IMR-90 (cell line): ENCODE data around the gene PRDM1. TPM values are rescaled to one million over a fixed set of nuclear protein-coding genes. Genes with fewer than 3 reads are reported as not detected.

Experiments used
- ATAC-seq: fragments of 200-7000 bp; cut with Tn5 transposase; 2 replicates; pipeline ENCODE4 v1.9.1; 2020; ENCODE audit warnings: low read depth, mild to moderate bottlenecking, moderate library complexity
- BruUV-seq: library from RNA; stranded (reverse); fragments of 400-500 nt; replicated peaks from 2 replicates; lab custom pipeline; 2021; lab: Mats Ljungman, UMichigan
- CTCF ChIA-PET: fragments of 300-600 bp; formaldehyde crosslinking; extraction: SDS; loops from one replicate; lab custom pipeline; 2021; ENCODE audit warnings: antibody characterized with exemption; lab: Yijun Ruan, JAX
- POLR2A ChIA-PET: fragments of 300-600 bp; sonication (Branson Sonifier 250); formaldehyde crosslinking; loops from one replicate; lab custom pipeline; 2022; ENCODE audit warnings: antibody characterized with exemption; ENCODE audit not compliant: unreplicated experiment; lab: Charles Lee
- DNase-seq: peaks from one replicate; pipeline ENCODE4 v3.0.0; 2013
- H2AFZ ChIP-seq: replicated peaks from 2 replicates; pipeline ENCODE3; 2013; ENCODE audit warnings: low read length, mild to moderate bottlenecking; ENCODE audit not compliant: poor library complexity
- H2AK5ac ChIP-seq: 2 replicates; pipeline ENCODE4 v1.6.1; 2013; ENCODE audit warnings: low read depth, low read length, inconsistent platforms
- H2AK9ac ChIP-seq: replicated peaks from 2 replicates; pipeline ENCODE3; 2013; ENCODE audit warnings: mild to moderate bottlenecking, low read depth, low read length, moderate library complexity; ENCODE audit not compliant: poor library complexity
- H2BK120ac ChIP-seq: 2 replicates; pipeline ENCODE4 v1.6.1; 2013; ENCODE audit warnings: low read depth, low read length, inconsistent platforms
- H2BK15ac ChIP-seq: 3 replicates; pipeline ENCODE4 v1.6.1; 2013; ENCODE audit warnings: low read depth, low read length, inconsistent platforms
- H2BK20ac ChIP-seq: 2 replicates; pipeline ENCODE4 v1.6.1; 2013; ENCODE audit warnings: low read depth, mild to moderate bottlenecking, inconsistent platforms, low read length, moderate library complexity
- H2BK5ac ChIP-seq: 2 replicates; pipeline ENCODE4 v1.6.1; 2013; ENCODE audit warnings: mild to moderate bottlenecking, low read depth, low read length, inconsistent platforms; ENCODE audit not compliant: poor library complexity, severe bottlenecking
- H3K14ac ChIP-seq: replicated peaks from 2 replicates; pipeline ENCODE4 v1.6.1; 2013; ENCODE audit warnings: low read depth, low read length, inconsistent platforms
- H3K18ac ChIP-seq: 2 replicates; pipeline ENCODE4 v1.6.1; 2013; ENCODE audit warnings: low read depth, low read length, control low read depth
- H3K23ac ChIP-seq: 2 replicates; pipeline ENCODE4 v1.6.1; 2013; ENCODE audit warnings: low read depth, low read length, inconsistent platforms
- H3K27ac ChIP-seq: 2 replicates; pipeline ENCODE4 v1.5.1; 2013; ENCODE audit warnings: mild to moderate bottlenecking, control low read depth, low read length; ENCODE audit not compliant: insufficient read depth
- H3K27me3 ChIP-seq: 2 replicates; pipeline ENCODE4 v1.6.1; 2013; ENCODE audit warnings: low read length; ENCODE audit not compliant: control insufficient read depth, insufficient read depth
- H3K36me3 ChIP-seq: 2 replicates; pipeline ENCODE4 v1.6.1; 2013; ENCODE audit warnings: low read length, mixed read lengths; ENCODE audit not compliant: control insufficient read depth, insufficient read depth
- H3K4ac ChIP-seq: 2 replicates; pipeline ENCODE4 v1.6.1; 2013; ENCODE audit warnings: low read depth, low read length, inconsistent platforms
- H3K4me1 ChIP-seq: 2 replicates; pipeline ENCODE4 v1.6.1; 2013; ENCODE audit warnings: low read length, mixed read lengths; ENCODE audit not compliant: control insufficient read depth, insufficient read depth
- H3K4me2 ChIP-seq: 2 replicates; pipeline ENCODE4 v1.6.1; 2013; ENCODE audit warnings: low read depth, mild to moderate bottlenecking, control low read depth, low read length, moderate library complexity
- H3K4me3 ChIP-seq: 2 replicates; pipeline ENCODE4 v1.5.1; 2013; ENCODE audit warnings: low read depth, mild to moderate bottlenecking, control low read depth, low read length, moderate library complexity; ENCODE audit not compliant: insufficient read depth
- H3K56ac ChIP-seq: 2 replicates; pipeline ENCODE4 v1.6.1; 2013; ENCODE audit warnings: low read length, inconsistent platforms; ENCODE audit not compliant: insufficient read depth; ENCODE audit errors: extremely low read depth
- H3K79me1 ChIP-seq, 2 experiments: 2 replicates each; pipeline ENCODE4 v1.6.1; 2013; ENCODE audit warnings: low read length in 2 of 2, inconsistent platforms in 1 of 2, low read depth in 1 of 2
- H3K9ac ChIP-seq: 2 replicates; pipeline ENCODE4 v1.6.1; 2013; ENCODE audit warnings: low read depth, low read length, control low read depth
- H3K9me1 ChIP-seq: 2 replicates; pipeline ENCODE4 v1.6.1; 2013; ENCODE audit warnings: low read length, inconsistent platforms; ENCODE audit not compliant: insufficient read depth
- H3K9me3 ChIP-seq: 2 replicates; pipeline ENCODE4 v1.6.1; 2013; ENCODE audit warnings: low read length; ENCODE audit not compliant: control insufficient read depth, insufficient read depth
- H4K20me1 ChIP-seq: 2 replicates; pipeline ENCODE4 v1.6.1; 2013; ENCODE audit warnings: low read length, inconsistent platforms; ENCODE audit not compliant: insufficient read depth
- H4K5ac ChIP-seq: 2 replicates; pipeline ENCODE4 v1.6.1; 2013; ENCODE audit warnings: mild to moderate bottlenecking, low read depth, low read length, control low read depth
- H4K8ac ChIP-seq, 2 experiments: 2 replicates each; pipeline ENCODE4 v1.6.1; 2013; ENCODE audit warnings: low read depth in 2 of 2, low read length in 2 of 2, control low read depth in 1 of 2, inconsistent platforms in 1 of 2
- H4K91ac ChIP-seq: 2 replicates; pipeline ENCODE4 v1.6.1; 2013; ENCODE audit warnings: low read depth, low read length, inconsistent platforms; ENCODE audit not compliant: insufficient read depth
- BHLHE40 ChIP-seq: fragments of 150-350 bp; IDR thresholded peaks from 2 replicates; pipeline ENCODE4 v1.6.1; 2016; ENCODE audit warnings: mild to moderate bottlenecking, low read depth, low read length
- POLR2A ChIP-seq: IDR thresholded peaks from 2 replicates; pipeline ENCODE4 v1.6.1; 2012; ENCODE audit warnings: mild to moderate bottlenecking, low read depth, low read length
- WGBS, 2 experiments: methylation state at CpG; one replicate each; pipeline versions ENCODE4 v1.1.5 to v1.1.7; 2013; ENCODE audit warnings: missing lambda C conversion rate in 2 of 2; ENCODE audit not compliant: insufficient read length in 1 of 2; ENCODE audit errors: extremely low coverage in 2 of 2; 5-methylcytosine and 5-hydroxymethylcytosine counted together
- dilution Hi-C: fragments of 300-500 bp; cut with HindIII; formaldehyde crosslinking; loops from one replicate; pipeline ENCODE4 v1.14.3; 2018; ENCODE audit warnings: low sequenced_read_pairs; ENCODE audit not compliant: unreplicated experiment
- in situ Hi-C: fragments of 300-500 bp; cut with MboI; formaldehyde crosslinking; loops from 3 replicates; pipeline ENCODE4 v1.14.3; 2019; ENCODE audit warnings: low sequenced_read_pairs, inconsistent platforms, mixed read lengths
- intact Hi-C: fragments of 100-400 bp; cut with micrococcal nuclease; formaldehyde crosslinking; loops from 2 replicates; pipeline ENCODE4 v1.10.0; 2022
- polyA plus RNA-seq, 3 experiments: library from polyadenylated mRNA; depleted of rRNA; stranded (reverse); fragments of >200 nt; gene quantifications; 2 replicates each; pipeline ENCODE4 v1.2.3, GENCODE V29; 2012; ENCODE audit warnings: low replicate concordance in 1 of 3
- total RNA-seq: library from RNA; depleted of rRNA; stranded (reverse); fragments of >200 nt; gene quantifications from 2 replicates; pipeline ENCODE4 v1.2.3, GENCODE V29; 2012

The PRDM1 gene
- total and polyA plus RNA-seq, 2 of the 4 experiments (the other 2 are of a cell fraction), result 2.3 to 3.0 TPM

- Histone ChIP-seq H3K9ac (0 out of 2 replicates have a peak overlapping the region, but pooled peaks have one; percentile 33), H3K27ac (no peak overlapping the region), H3K36me3 (peaks cover 31% of the 10 kb centered on the region), H4K91ac (no peak overlapping the region), H2BK120ac (0 out of 2 replicates have a peak overlapping the region, but pooled peaks have one; percentile 21), H3K14ac (peak overlapping the region; percentile 5; the same call in 1 of the 2 replicates), H2AK9ac (no peak overlapping the region), H4K20me1 (no peaks in the 10 kb centered on the region; the same call in 1 of the 2 replicates), H3K4me1 (peaks cover 7% of the 10 kb centered on the region), H3K27me3 (no peaks in the 10 kb centered on the region), H3K18ac (no peak overlapping the region), H2BK15ac (no peak overlapping the region), H2AK5ac (peak overlapping the region; percentile 50; the same call in 1 of the 2 replicates), H3K4ac (peak overlapping the region; percentile 59), H4K5ac (peak overlapping the region; percentile 25; the same call in 1 of the 2 replicates), H3K79me1 (peaks cover 19 to 78% of the 10 kb centered on the region in 2 experiments; a peak in 3 of 4 replicates), H3K4me3 (peak overlapping the region; percentile 12; the same call in 1 of the 2 replicates), H3K23ac (peak overlapping the region; percentile 62; the same call in 1 of the 2 replicates), H4K8ac (peak overlapping the region in 1 of 2 experiments; percentile 17; a peak in 1 of 4 replicates), H3K9me1 (peaks cover 8% of the 10 kb centered on the region), H2AFZ (peak overlapping the region; percentile 34), H2BK20ac (no peak overlapping the region), H3K4me2 (peak overlapping the region; percentile 81), H2BK5ac (no peak overlapping the region), H3K9me3 (no peaks in the 10 kb centered on the region), H3K56ac (no peak overlapping the region)
- 0% methylated on average over 1 of the region's 11 CpGs; no CpG with 5 or more reads in 1 of the 2 experiments for WGBS, 2 experiments
- in situ Hi-C loops, result no loop called here
- dilution Hi-C loops, result no loop called here
- ATAC-seq (no peak), DNase-seq (no peak)
- TF ChIP-seq POLR2A (no peak), BHLHE40 (no peak)
- intact Hi-C loops, result no loop called here
- ChIA-PET POLR2A (no interaction called here), CTCF (no interaction called here)
- no TSS peak for BruUV-seq
These were observed 17.0 kb downstream of the PRDM1 start for GRCh38 chr6:106102967-106103727.
